ENCODE data around the gene RAPGEF5.

Gene RAPGEF5

GRCh38 chr7:22140578-22140977 lies 216.4 kb downstream of the RAPGEF5 start:
- Mint-ChIP-seq H3K36me3 (ENCODE audit: low read depth) (peaks cover 25% of the 10 kb centered on the region), H3K9me3 (peaks cover 4% of the 10 kb centered on the region), H3K4me1 (peaks cover 12% of the 10 kb centered on the region), H3K27me3 (ENCODE audit: low read depth) (peaks cover 4% of the 10 kb centered on the region), H3K27ac (peak overlapping the region in 1 of 3 experiments; percentile 46), H3K4me3 (no peak overlapping the region)
- TF ChIP-seq CTCF (IDR thresholded peaks at IDR 0.05; ENCODE audit: unreplicated experiment in 3 of 3): no peak

GRCh38 chr7:22138886-22139285 lies 218.1 kb downstream of the RAPGEF5 start:
- H3K27ac Mint-ChIP-seq: peak overlapping the region in 1 of 3 experiments; percentile 49
- H3K36me3 Mint-ChIP-seq (ENCODE audit: low read depth): peaks cover 29% of the 10 kb centered on the region
- peaks cover 4% of the 10 kb centered on the region for H3K27me3 Mint-ChIP-seq (ENCODE audit: low read depth)
- H3K9me3 Mint-ChIP-seq: peaks cover 4% of the 10 kb centered on the region
- no peak overlapping the region for H3K4me3 Mint-ChIP-seq
- TF ChIP-seq CTCF (IDR thresholded peaks at IDR 0.05; ENCODE audit: unreplicated experiment in 3 of 3): no peak
- peaks cover 12% of the 10 kb centered on the region for H3K4me1 Mint-ChIP-seq

GRCh38 chr7:22138106-22138505 lies 218.8 kb downstream of the RAPGEF5 start:
- H3K4me1 Mint-ChIP-seq: peaks cover 6% of the 10 kb centered on the region

GRCh38 chr7:22137466-22137865 lies 219.5 kb downstream of the RAPGEF5 start:
- no peak overlapping the region for H3K27ac Mint-ChIP-seq
- peaks cover 25% of the 10 kb centered on the region for H3K36me3 Mint-ChIP-seq (ENCODE audit: low read depth)
- TF ChIP-seq CTCF (IDR thresholded peaks at IDR 0.05; ENCODE audit: unreplicated experiment in 3 of 3): no peak
- peaks cover 4% of the 10 kb centered on the region for H3K9me3 Mint-ChIP-seq
- H3K4me3 Mint-ChIP-seq: no peak overlapping the region
- H3K27me3 Mint-ChIP-seq (ENCODE audit: low read depth): peaks cover 9% of the 10 kb centered on the region
- peaks cover 6% of the 10 kb centered on the region for H3K4me1 Mint-ChIP-seq

More at GRCh38 chr7:22138106-22138505, 218.8 kb downstream of the RAPGEF5 start:
- Mint-ChIP-seq H3K27me3 (ENCODE audit: low read depth) (peaks cover 7% of the 10 kb centered on the region), H3K9me3 (peaks cover 4% of the 10 kb centered on the region), H3K4me3 (no peak overlapping the region), H3K27ac (no peak overlapping the region), H3K36me3 (ENCODE audit: low read depth) (peaks cover 25% of the 10 kb centered on the region)
- TF ChIP-seq CTCF (IDR thresholded peaks at IDR 0.05; ENCODE audit: unreplicated experiment in 3 of 3): no peak

- peaks cover 4% of the 10 kb centered on the region for H3K9me3 Mint-ChIP-seq
- H3K27me3 Mint-ChIP-seq (ENCODE audit: low read depth): peaks cover 9% of the 10 kb centered on the region
- H3K4me3 Mint-ChIP-seq: no peak overlapping the region
- peaks cover 6% of the 10 kb centered on the region for H3K4me1 Mint-ChIP-seq
- peaks cover 25% of the 10 kb centered on the region for H3K36me3 Mint-ChIP-seq (ENCODE audit: low read depth)
- no peak overlapping the region for H3K27ac Mint-ChIP-seq
- TF ChIP-seq CTCF (IDR thresholded peaks at IDR 0.05; ENCODE audit: unreplicated experiment in 3 of 3): no peak
These were observed 219.9 kb downstream of the RAPGEF5 start for GRCh38 chr7:22137026-22137425.

GRCh38 chr7:22129819-22130580 lies 227.0 kb downstream of the RAPGEF5 start:
- no peak overlapping the region for H3K27ac Mint-ChIP-seq
- H3K4me3 Mint-ChIP-seq: no peak overlapping the region
- no peak for TF ChIP-seq CTCF (IDR thresholded peaks at IDR 0.05; ENCODE audit: unreplicated experiment in 3 of 3)
- H3K36me3 Mint-ChIP-seq (ENCODE audit: low read depth): peaks cover 4% of the 10 kb centered on the region
- H3K4me1 Mint-ChIP-seq: peaks cover 3% of the 10 kb centered on the region
- no peaks in the 10 kb centered on the region for H3K9me3 Mint-ChIP-seq
- peaks cover 9% of the 10 kb centered on the region for H3K27me3 Mint-ChIP-seq (ENCODE audit: low read depth)
